Gastrocnemius medialis (tissue), 4 donors: ENCODE measurements around the gene RXRG. TPM values are rescaled to one million over a fixed set of nuclear protein-coding genes. Genes with fewer than 3 reads are reported as not detected.
A peak's percentile ranks its signal among the peaks of the same experiment; 100 is the strongest.

Experiments used
- ATAC-seq, 2 donors: fragments of 150-250 bp; one replicate each; pipeline ENCODE4 v1.9.1; 2016
- DNase-seq, 2 donors: peaks; one replicate each; pipeline ENCODE4 v3.0.0-alpha.2; 2019
- H3K27ac ChIP-seq, 4 donors: fragments of 200-600 bp; sonication (generic); 1 replicate in 1 of 4; 2 replicates in 3 of 4; pipeline ENCODE4 v1.5.1; 2016 to 2018; ENCODE audit warnings: mild to moderate bottlenecking in 2 of 4, moderate library complexity in 1 of 4
- H3K27me3 ChIP-seq, 3 donors: fragments of 200-600 bp; sonication (generic) in 2 of 3; 1 replicate in 1 of 3; 2 replicates in 2 of 3; pipeline versions ENCODE4 v1.5.1 to v1.6.0; 2016 to 2019; ENCODE audit warnings: mild to moderate bottlenecking in 1 of 3, moderate library complexity in 1 of 3
- H3K36me3 ChIP-seq, 2 donors: fragments of 200-600 bp; sonication (generic) in 1 of 2; one replicate each; pipeline ENCODE4 v1.5.1; 2017 to 2018
- H3K4me1 ChIP-seq, 2 donors: fragments of 200-600 bp; sonication (generic) in 1 of 2; one replicate each; pipeline ENCODE4 v1.5.1; 2016 to 2017; ENCODE audit warnings: mild to moderate bottlenecking in 2 of 2
- H3K4me3 ChIP-seq, 4 donors: fragments of 200-600 bp; sonication (generic) in 3 of 4; 1 replicate in 1 of 4; 2 replicates in 3 of 4; pipeline ENCODE4 v1.5.1; 2016 to 2019; ENCODE audit warnings: mild to moderate bottlenecking in 2 of 4
- H3K9me3 ChIP-seq, 3 donors: fragments of 200-600 bp; sonication (generic) in 2 of 3; 1 replicate in 1 of 3; 2 replicates in 2 of 3; pipeline ENCODE4 v1.5.1; 2016 to 2019
- POLR2A ChIP-seq, 2 donors: fragments of 450-650 bp; IDR thresholded peaks; one replicate each; pipeline ENCODE4 v1.6.1; 2017; ENCODE audit warnings: antibody characterized with exemption in 2 of 2, mild to moderate bottlenecking in 2 of 2, moderate library complexity in 2 of 2
- in situ Hi-C, 4 donors: fragments of 200-750 bp; cut with MboI; loops; one replicate each; pipeline versions ENCODE4 v1.15.0 to v1.8.0; 2017; ENCODE audit warnings: low sequenced_read_pairs in 4 of 4
- intact Hi-C: fragments of 100-400 bp; cut with DNase I; formaldehyde crosslinking; loops from one replicate; pipeline ENCODE4 v1.15.1; 2023; ENCODE audit warnings: low total_unique reads
- total RNA-seq, 4 donors: library from RNA; depleted of rRNA; stranded (reverse); fragments of >200 nt; gene quantifications; one replicate each; pipeline versions ENCODE4 v1.1.0 to v1.2.3, GENCODE V29; 2016
- TF ChIP-seq, protein P1 (sequence below), 5 experiments: fragments of 450-650 bp in 3 of 5; fragments of 200-600 bp in 2 of 5; sonication (generic) in 2 of 5; IDR thresholded peaks in 4 of 5; conservative IDR thresholded peaks in 1 of 5; 1 replicate in 4 of 5; 2 replicates in 1 of 5; pipeline ENCODE4 v1.5.1; 2016 to 2019; ENCODE audit warnings: antibody characterized with exemption in 5 of 5, mild to moderate bottlenecking in 3 of 5, moderate library complexity in 3 of 5

Gene RXRG
- total RNA-seq, 4 donors from 2014 or later = 4.2 to 15.9 (median 6.0) TPM

DNA sequence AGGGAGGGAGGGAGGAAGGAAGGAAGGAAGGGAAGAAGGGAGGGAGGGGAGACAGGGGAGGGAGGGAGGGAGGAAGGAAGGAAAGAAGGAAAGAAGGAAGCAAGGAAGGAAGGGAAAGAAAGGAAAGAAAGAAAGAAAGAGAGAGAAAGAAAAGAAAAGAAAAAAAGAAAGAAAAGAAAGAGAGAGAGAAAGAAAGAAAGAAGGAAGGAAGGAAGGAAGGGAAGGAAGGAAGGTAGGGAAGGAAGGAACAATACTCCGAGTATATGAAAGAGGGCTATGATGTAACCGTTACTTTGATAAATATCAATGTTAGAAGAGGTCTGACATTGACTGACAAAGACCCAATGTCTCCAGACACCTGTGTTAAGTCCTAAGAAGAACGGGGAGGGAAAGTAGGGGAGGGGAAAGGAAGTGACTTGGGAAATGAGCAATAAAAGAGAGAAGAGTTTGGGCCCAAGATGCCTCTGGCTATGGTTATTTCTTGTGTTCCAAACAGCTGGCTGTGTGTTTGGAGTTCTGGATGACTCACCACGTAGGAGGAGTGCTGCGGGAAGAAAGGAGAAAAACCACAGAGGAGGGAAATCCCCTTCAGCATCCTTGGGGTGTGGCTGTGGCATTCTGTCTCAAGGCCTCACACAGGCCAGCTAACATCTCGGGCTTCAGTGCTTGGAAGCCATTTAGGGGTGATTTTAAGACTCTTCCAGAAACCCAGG is 37.0 kb upstream of the RXRG start:
- H3K27me3 ChIP-seq = no peaks in the 10 kb centered on the region
- DNase-seq (peak in 1 of 2 donors; percentile 41), ATAC-seq (peak; percentile 65 to 83)
- TF ChIP-seq POLR2A (IDR thresholded peaks at IDR 0.05) = no peak
- TF ChIP-seq, protein P1, sequence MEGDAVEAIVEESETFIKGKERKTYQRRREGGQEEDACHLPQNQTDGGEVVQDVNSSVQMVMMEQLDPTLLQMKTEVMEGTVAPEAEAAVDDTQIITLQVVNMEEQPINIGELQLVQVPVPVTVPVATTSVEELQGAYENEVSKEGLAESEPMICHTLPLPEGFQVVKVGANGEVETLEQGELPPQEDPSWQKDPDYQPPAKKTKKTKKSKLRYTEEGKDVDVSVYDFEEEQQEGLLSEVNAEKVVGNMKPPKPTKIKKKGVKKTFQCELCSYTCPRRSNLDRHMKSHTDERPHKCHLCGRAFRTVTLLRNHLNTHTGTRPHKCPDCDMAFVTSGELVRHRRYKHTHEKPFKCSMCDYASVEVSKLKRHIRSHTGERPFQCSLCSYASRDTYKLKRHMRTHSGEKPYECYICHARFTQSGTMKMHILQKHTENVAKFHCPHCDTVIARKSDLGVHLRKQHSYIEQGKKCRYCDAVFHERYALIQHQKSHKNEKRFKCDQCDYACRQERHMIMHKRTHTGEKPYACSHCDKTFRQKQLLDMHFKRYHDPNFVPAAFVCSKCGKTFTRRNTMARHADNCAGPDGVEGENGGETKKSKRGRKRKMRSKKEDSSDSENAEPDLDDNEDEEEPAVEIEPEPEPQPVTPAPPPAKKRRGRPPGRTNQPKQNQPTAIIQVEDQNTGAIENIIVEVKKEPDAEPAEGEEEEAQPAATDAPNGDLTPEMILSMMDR (IDR thresholded peaks at IDR 0.05 in 4 of 5, conservative IDR thresholded peaks at IDR 0.05 in 1 of 5) = no peak
- intact Hi-C loops (no loop called here), in situ Hi-C loops (no loop called here)
- H3K9me3 ChIP-seq = no peaks in the 10 kb centered on the region
- no peak overlapping the region for H3K4me3 ChIP-seq
- H3K4me1 ChIP-seq = peaks cover 10 to 12% of the 10 kb centered on the region in 2 donors
- H3K36me3 ChIP-seq = no peaks in the 10 kb centered on the region
- no peak overlapping the region for H3K27ac ChIP-seq

DNA sequence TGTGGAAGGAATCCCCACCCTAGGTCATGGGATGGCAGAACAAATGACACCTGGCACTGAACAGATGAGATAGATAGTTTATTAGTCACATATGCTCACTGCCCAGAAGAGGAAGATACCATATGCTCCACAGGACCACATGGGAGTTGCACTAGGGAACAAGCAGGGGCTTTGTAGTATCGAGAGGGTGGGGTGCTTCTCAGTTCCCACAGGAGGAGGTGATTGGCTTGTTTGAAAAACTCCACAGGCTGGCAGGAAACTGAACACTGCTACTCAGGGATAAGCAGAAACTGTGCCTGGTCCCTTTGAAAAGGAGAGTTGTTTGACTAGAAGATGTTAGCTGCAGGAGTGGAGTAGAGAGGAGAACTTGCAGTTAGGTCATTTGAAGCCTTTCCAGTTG is 31.9 kb upstream of the RXRG start:
- no peak for DNase-seq
- no peak overlapping the region for H3K27ac ChIP-seq
- no peak for ATAC-seq
- TF ChIP-seq POLR2A (IDR thresholded peaks at IDR 0.05) = no peak
- TF ChIP-seq, protein P1 (IDR thresholded peaks at IDR 0.05 in 4 of 5, conservative IDR thresholded peaks at IDR 0.05 in 1 of 5) = no peak
- no peaks in the 10 kb centered on the region for H3K27me3 ChIP-seq
- no peaks in the 10 kb centered on the region for H3K4me1 ChIP-seq
- H3K36me3 ChIP-seq = no peaks in the 10 kb centered on the region
- in situ Hi-C loops (no loop called here), intact Hi-C loops (no loop called here)
- no peak overlapping the region for H3K4me3 ChIP-seq
- H3K9me3 ChIP-seq = no peaks in the 10 kb centered on the region

DNA sequence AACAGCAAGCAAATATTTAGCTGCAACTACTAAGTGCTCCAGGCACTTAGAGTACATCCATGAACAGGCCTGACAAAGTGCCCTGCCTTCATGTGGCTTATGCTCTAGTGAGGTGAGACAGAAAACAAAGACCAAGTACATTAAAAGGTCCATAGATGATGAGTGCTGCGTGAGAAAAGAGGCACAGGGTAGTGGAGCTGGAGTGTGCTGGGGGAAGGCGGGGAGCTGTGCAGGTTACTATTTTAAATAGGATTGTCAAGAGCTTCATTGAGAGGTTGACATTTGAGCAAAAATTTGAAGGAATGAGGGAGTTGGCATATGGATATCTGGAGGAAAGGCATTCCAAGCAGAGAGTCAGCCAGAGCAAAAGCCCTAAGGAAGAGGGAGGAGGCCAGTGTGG is 29.3 kb upstream of the RXRG start:
- in situ Hi-C loops = no loop called here
- intact Hi-C loops = no loop called here
- H3K4me3 ChIP-seq = no peak overlapping the region
- H3K27ac ChIP-seq = no peak overlapping the region
- no peak for DNase-seq
- H3K27me3 ChIP-seq = no peaks in the 10 kb centered on the region
- H3K4me1 ChIP-seq = no peaks in the 10 kb centered on the region
- TF ChIP-seq, protein P1 (IDR thresholded peaks at IDR 0.05 in 4 of 5, conservative IDR thresholded peaks at IDR 0.05 in 1 of 5) = no peak
- no peak for TF ChIP-seq POLR2A (IDR thresholded peaks at IDR 0.05)
- no peak for ATAC-seq
- H3K36me3 ChIP-seq = no peaks in the 10 kb centered on the region
- no peaks in the 10 kb centered on the region for H3K9me3 ChIP-seq

DNA sequence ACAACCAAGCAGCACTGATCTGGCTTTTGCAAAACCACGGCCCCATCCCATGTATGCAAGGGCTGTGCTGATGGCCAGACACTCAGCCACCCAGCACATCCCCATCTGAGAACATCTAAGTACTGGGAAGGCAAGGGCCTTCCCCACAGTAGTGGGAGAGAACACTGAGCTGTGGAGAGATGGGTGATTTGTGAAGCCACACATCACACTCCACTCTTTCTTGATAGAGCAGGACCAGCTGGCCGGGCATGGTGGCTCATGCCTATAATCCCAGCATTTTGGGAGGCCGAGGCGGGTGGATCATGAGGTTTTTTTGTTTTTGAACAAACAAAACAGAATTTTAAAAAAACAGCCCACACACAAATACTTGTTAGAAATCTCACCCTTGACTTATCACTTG is 28.2 kb upstream of the RXRG start:
- no peak for TF ChIP-seq POLR2A (IDR thresholded peaks at IDR 0.05)
- TF ChIP-seq, protein P1 (IDR thresholded peaks at IDR 0.05 in 4 of 5, conservative IDR thresholded peaks at IDR 0.05 in 1 of 5) = no peak
- no peak overlapping the region for H3K4me3 ChIP-seq
- no peaks in the 10 kb centered on the region for H3K36me3 ChIP-seq
- H3K27me3 ChIP-seq = no peaks in the 10 kb centered on the region
- H3K9me3 ChIP-seq = no peaks in the 10 kb centered on the region
- no peak for DNase-seq
- ATAC-seq = no peak
- in situ Hi-C loops = no loop called here
- H3K4me1 ChIP-seq = no peaks in the 10 kb centered on the region
- no peak overlapping the region for H3K27ac ChIP-seq
- intact Hi-C loops = no loop called here
